Kidney (tissue), 14 donors: ENCODE results near the gene SDC3. TPM values are rescaled to one million over a fixed set of nuclear protein-coding genes. Genes with fewer than 3 reads are reported as not detected.

Experiments
- DNase-seq, 5 donors: peaks; one replicate each; pipeline ENCODE4 v3.0.0-alpha.2; 2013 to 2020
- FAIRE-seq: peaks from 2 replicates; lab custom pipeline; 2012; peaks lifted over from hg19 to GRCh38; lab: Jason Lieb, UNC
- H3K27ac ChIP-seq, 2 donors: one replicate each; pipeline ENCODE4 v1.7.0; 2013; ENCODE audit warnings: low read depth in 2 of 2, low read length in 2 of 2, inconsistent platforms in 1 of 2
- H3K27me3 ChIP-seq: one replicate; pipeline ENCODE4 v1.7.1; 2013; ENCODE audit warnings: low read length, inconsistent platforms; ENCODE audit not compliant: control insufficient read depth, insufficient read depth
- H3K36me3 ChIP-seq, 3 donors: one replicate each; pipeline versions ENCODE4 v1.7.0 to v1.7.1; 2013; ENCODE audit warnings: low read length in 3 of 3, control low read depth in 1 of 3, inconsistent platforms in 1 of 3; ENCODE audit not compliant: insufficient read depth in 3 of 3, control insufficient read depth in 2 of 3
- H3K4me1 ChIP-seq, 3 donors: one replicate each; pipeline versions ENCODE4 v1.7.0 to v1.7.1; 2013; ENCODE audit warnings: low read length in 3 of 3, inconsistent platforms in 1 of 3, low read depth in 1 of 3; ENCODE audit not compliant: control insufficient read depth in 2 of 3, insufficient read depth in 2 of 3
- H3K4me3 ChIP-seq, 3 donors: one replicate each; pipeline versions ENCODE4 v1.7.0 to v1.8.1; 2013; ENCODE audit warnings: low read length in 3 of 3, control low read depth in 1 of 3, inconsistent platforms in 1 of 3
- H3K9ac ChIP-seq, 3 donors: one replicate each; pipeline versions ENCODE4 v1.7.0 to v1.7.1; 2013; ENCODE audit warnings: low read length in 3 of 3, control low read depth in 1 of 3, inconsistent platforms in 1 of 3
- H3K9me3 ChIP-seq, 3 donors: one replicate each; pipeline versions ENCODE4 v1.7.0 to v1.7.1; 2013; ENCODE audit warnings: low read length in 3 of 3, control low read depth in 1 of 3, inconsistent platforms in 1 of 3; ENCODE audit not compliant: control insufficient read depth in 2 of 3, insufficient read depth in 1 of 3
- CTCF ChIP-seq: IDR thresholded peaks from 3 replicates; pipeline ENCODE4 v1.5.1; 2012; ENCODE audit warnings: mild to moderate bottlenecking, moderate library complexity, borderline replicate concordance; ENCODE audit not compliant: insufficient read depth; ENCODE audit errors: extremely low read depth
- intact Hi-C: fragments of 100-400 bp; cut with DNase I; formaldehyde crosslinking; loops from one replicate; pipeline ENCODE4 v1.11.1; 2022
- polyA plus RNA-seq: library from polyadenylated mRNA; stranded (reverse); fragments of 350-450 nt; fragmentation: Illumina TruSeq; extraction: RNeasy Lipid Tissue Mini Kit (QIAGEN cat#74804); gene quantifications from one replicate; pipeline ENCODE4 v1.2.3, GENCODE V29; 2014; ENCODE audit warnings: low read depth, low replicate concordance; ENCODE audit not compliant: insufficient read depth
- total RNA-seq: library from RNA; stranded (reverse); fragmentation: NEBNext Ultra II Directional; extraction: Animal tissue kit (Norgen Biotek cat#: 25700); gene quantifications from one replicate; pipeline ENCODE4 v1.2.1, GENCODE V29; 2021
- donor health status: control.
- donor health status: control.
- donor health status: control.
- donor health status: control.
- donor health status: control.
- donor health status: DM: yes; HTN: yes; CAD: no.
- donor health status: Normal renal cell carcinoma (clear cell type).

The SDC3 gene
- total and polyA plus RNA-seq, 2 donors from 2014 or later = 11.0 to 58.7 TPM

GRCh38 chr1:30955448-30956015 lies 47.0 kb upstream of the SDC3 start:
- no peak for TF ChIP-seq CTCF
- H3K27me3 ChIP-seq = no peaks in the 10 kb centered on the region
- H3K9ac ChIP-seq = no peak overlapping the region
- H3K27ac ChIP-seq = no peak overlapping the region
- H3K9me3 ChIP-seq = no peaks in the 10 kb centered on the region
- no peak overlapping the region for H3K4me3 ChIP-seq
- no peaks in the 10 kb centered on the region for H3K4me1 ChIP-seq
- H3K36me3 ChIP-seq = peaks cover 23 to 53% (median 30%) of the 10 kb centered on the region in 3 donors
- intact Hi-C loops = no loop called here
- FAIRE-seq (no peak), DNase-seq (no peak)

GRCh38 chr1:30953685-30954084 lies 45.1 kb upstream of the SDC3 start:
- Histone ChIP-seq H3K4me3 (no peak overlapping the region), H3K27me3 (no peaks in the 10 kb centered on the region), H3K9me3 (no peaks in the 10 kb centered on the region), H3K4me1 (no peaks in the 10 kb centered on the region), H3K27ac (no peak overlapping the region), H3K9ac (no peak overlapping the region), H3K36me3 (peaks cover 18 to 59% (median 30%) of the 10 kb centered on the region in 3 donors)
- no peak for FAIRE-seq
- intact Hi-C loops = no loop called here
- no peak for DNase-seq
- TF ChIP-seq CTCF = no peak

- intact Hi-C loops = no loop called here
- Histone ChIP-seq H3K36me3 (peaks cover 13 to 58% (median 34%) of the 10 kb centered on the region in 3 donors), H3K9me3 (no peaks in the 10 kb centered on the region), H3K4me3 (no peak overlapping the region), H3K9ac (no peak overlapping the region), H3K4me1 (no peaks in the 10 kb centered on the region), H3K27ac (no peak overlapping the region), H3K27me3 (no peaks in the 10 kb centered on the region)
- DNase-seq = no peak
- TF ChIP-seq CTCF = no peak
- no peak for FAIRE-seq
Observed at GRCh38 chr1:30952098-30952497, 43.5 kb upstream of the SDC3 start.

- Histone ChIP-seq H3K27me3 (no peaks in the 10 kb centered on the region), H3K4me3 (no peak overlapping the region), H3K9ac (no peak overlapping the region), H3K4me1 (no peaks in the 10 kb centered on the region), H3K27ac (no peak overlapping the region), H3K36me3 (peaks cover 13 to 58% (median 36%) of the 10 kb centered on the region in 3 donors), H3K9me3 (no peaks in the 10 kb centered on the region)
- intact Hi-C loops = no loop called here
- no peak for DNase-seq
- FAIRE-seq = no peak
- TF ChIP-seq CTCF = no peak
Observed at GRCh38 chr1:30950700-30951099, 42.1 kb upstream of the SDC3 start.
